Vein endothelial cell (primary cell): Measurements from ENCODE around the gene OR2Z1. TPM values are rescaled to one million over a fixed set of nuclear protein-coding genes. Genes with fewer than 3 reads are reported as not detected.

ENCODE experiments used
- small RNA-seq: library from RNA; depleted of rRNA; stranded (forward); fragments of <200 nt; gene quantifications from one replicate; pipeline ENCODE3, GENCODE V24; 2012
- total RNA-seq: library from RNA; depleted of rRNA; stranded (reverse); fragments of >200 nt; gene quantifications from 2 replicates; pipeline ENCODE4 v1.2.3, GENCODE V29; 2012

The OR2Z1 gene
- not detected in 2 replicates for total RNA-seq

GRCh38 chr19:8721334-8721733, at the start of gene OR2Z1:
Gene OR2Z1, plus strand, starts transcription at chr19:8721634. Its CDS starts 9,395 bp downstream, at chr19:8731029.

GRCh38 chr19:8698433-8699063, 22.9 kb upstream of the OR2Z1 start, which contains the start of gene ACTL9:
Gene ACTL9, minus strand, starts transcription at chr19:8698795. Its CDS starts 94 bp downstream, at chr19:8698701.

Small RNAs within 50 kb of the gene (small RNA-seq; reads per million reads assigned to genes)
- gene AC012616.1, result not detected

Other genes starting within 250 kb of the OR2Z1 start
- gene PRAM1, start 219.0 kb upstream of the OR2Z1 start, total RNA-seq, result not detected in 2 replicates
- 3.9 and 4.9 TPM in 2 replicates for gene ZNF414, start 207.5 kb upstream of the OR2Z1 start, total RNA-seq
- under 0.01 and 0.10 TPM in 2 replicates for gene MYO1F, start 144.2 kb upstream of the OR2Z1 start, total RNA-seq
- 8.0 and 11.1 TPM in 2 replicates for gene ADAMTS10, start 110.9 kb upstream of the OR2Z1 start, total RNA-seq
- not detected in 2 replicates for gene NFILZ, start 91.0 kb upstream of the OR2Z1 start, total RNA-seq
- not detected in 2 replicates for gene ACTL9, start 22.8 kb upstream of the OR2Z1 start, total RNA-seq
- gene ZNF558, start 110.7 kb downstream of the OR2Z1 start, total RNA-seq, result 2.0 and 5.4 TPM in 2 replicates
- gene MBD3L1, start 110.7 kb downstream of the OR2Z1 start, total RNA-seq, result not detected in 2 replicates